Stimulated activated CD8-positive, alpha-beta memory T cell treated with anti-CD3 and anti-CD28 coated beads, Interleukin-4, amount 100 ng/mL, for 4 hours (primary cell): ENCODE data around the gene LRFN2.

Experiments
- DNase-seq, 2 donors: peaks; one replicate each; pipeline ENCODE4 v3.0.0-alpha.2; 2020; ENCODE audit warnings: low read depth in 2 of 2, low spot score in 1 of 2

LRFN2 gene

DNA sequence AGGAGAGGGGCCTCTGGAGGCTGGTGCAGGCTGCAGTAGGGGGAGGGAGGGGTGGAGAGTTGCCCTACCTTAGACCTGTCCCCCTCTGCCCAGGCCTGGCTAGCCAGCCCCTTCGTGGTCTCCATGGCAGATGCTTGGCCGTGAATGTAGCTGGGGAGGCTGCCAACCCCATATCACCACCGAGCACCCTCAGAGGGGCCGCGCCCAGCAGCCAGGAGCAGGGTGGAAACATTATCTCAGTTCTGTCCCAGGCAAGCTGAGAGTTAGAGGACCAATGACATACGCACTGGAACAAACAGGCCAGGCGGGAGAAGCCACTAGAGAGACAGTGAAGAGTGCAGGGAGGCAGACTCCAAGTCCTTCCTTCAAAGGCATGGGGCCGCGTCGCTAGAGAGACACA is 66.5 kb downstream of the LRFN2 start:
- DNase-seq: no peak

DNA sequence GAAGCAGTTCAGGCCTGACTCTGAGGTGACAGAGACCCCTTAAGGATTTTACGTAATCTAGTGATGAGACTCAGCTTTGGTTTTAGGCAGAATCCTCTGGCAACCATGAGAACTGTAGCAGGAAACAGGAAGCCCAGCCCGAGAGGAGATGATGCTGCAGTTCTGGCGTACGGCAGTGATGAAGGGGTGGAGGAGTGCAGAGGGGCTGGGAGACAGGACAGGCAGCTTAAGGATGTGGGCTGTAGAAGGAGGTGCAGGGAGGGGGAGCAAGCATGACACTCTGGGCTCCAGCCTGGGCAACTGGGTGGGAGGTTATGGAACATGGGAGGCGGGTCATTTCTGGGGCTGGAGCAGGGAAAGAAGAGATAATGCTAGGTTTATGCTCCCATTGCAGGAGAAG is 67.1 kb downstream of the LRFN2 start:
- DNase-seq: no peak

DNA sequence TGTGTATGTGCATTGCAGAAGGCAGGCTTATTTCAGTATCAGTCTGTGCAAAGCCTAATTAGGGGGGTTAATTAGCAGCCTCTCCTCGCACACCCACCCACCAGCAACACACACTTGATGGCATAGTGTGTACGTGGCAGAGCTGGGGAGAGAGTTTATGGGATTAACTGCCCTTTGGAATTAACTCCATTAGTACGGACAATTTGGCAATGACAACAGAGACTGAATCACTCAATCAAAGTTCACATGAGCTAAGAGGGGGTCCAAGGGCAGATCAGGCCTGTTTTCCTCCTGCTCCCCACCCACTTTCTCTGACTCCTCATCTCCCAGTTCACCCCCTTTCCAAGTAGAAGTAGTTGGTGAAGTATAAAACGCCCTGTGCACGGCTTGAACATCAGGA is 69.5 kb downstream of the LRFN2 start:
- no peak for DNase-seq

DNA sequence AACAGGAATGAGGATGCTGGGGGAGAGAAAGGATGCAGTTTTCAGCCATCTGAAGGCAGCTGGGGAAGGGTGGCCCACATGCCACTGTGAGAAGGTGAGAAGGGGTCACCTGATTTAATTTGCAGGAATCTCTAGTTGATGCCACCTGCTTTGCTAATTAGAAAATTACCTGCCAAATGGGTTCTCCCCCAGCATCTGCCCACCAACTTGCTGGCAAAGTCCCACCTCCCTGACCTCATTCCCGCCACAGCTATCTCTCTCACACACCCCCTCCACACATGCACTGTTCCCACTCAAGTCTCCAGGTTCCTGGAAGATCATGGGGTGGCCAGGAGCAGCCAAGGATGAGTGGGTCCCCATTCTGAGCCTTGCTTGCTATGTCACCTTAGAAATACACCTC is 70.7 kb downstream of the LRFN2 start:
- DNase-seq: no peak

DNA sequence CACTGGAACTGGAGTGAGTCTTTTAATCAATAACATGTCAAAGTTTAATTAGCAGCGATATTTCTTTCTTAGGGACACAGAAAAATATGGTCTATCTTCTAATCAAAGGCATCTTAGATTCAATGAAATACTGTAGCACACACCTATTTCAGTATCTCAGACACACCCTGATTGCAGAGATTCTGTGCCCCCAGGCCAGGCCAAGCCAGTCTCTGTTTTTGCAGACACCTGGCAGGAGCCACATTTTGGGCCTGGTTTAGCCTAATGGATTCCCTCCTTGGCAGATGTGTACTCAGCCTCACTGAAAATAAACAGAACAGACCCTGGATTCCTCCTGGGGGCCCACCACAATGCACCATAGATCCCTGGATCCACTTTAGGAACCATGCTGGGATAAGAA is 74.8 kb downstream of the LRFN2 start:
- DNase-seq: no peak

DNA sequence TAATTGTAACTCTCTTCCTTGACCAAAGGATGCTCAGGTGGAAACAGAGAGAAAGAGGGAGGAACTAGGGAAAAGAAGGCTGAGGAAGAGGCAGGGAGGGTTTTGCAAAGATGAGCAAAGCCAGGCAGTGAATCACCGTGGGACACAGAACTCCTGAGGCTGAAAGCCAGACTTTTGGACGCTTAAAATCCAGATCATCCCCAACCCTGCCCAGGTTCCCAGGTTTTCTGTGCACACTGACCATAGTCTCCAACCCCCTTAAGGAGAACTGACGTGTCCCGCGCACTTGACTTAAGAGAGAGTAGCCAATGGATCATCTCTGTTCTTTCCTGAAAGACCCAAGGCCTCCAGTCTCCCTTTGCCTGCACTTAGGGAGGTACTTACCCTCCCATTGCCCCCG is 75.3 kb downstream of the LRFN2 start:
- DNase-seq: no peak

DNA sequence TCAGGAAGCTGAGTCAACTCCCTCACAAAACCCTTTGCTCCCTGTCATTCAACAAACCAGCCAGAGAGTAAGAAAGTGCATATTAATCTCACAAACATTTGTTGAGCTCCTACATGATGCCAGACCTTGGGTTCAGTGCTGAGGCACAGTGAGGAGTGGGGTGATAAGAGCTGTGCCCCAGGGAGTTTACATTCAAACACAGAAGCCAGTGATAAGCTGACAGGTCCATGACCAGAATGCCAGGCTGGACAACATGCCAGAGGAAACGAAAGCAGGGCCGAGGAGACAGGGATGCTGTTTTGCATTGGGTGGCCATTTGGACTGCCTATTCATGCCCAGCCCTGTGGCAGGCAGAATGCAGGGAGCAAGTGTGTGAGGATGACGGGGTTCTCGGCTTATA is 76.7 kb downstream of the LRFN2 start:
- DNase-seq: no peak

DNA sequence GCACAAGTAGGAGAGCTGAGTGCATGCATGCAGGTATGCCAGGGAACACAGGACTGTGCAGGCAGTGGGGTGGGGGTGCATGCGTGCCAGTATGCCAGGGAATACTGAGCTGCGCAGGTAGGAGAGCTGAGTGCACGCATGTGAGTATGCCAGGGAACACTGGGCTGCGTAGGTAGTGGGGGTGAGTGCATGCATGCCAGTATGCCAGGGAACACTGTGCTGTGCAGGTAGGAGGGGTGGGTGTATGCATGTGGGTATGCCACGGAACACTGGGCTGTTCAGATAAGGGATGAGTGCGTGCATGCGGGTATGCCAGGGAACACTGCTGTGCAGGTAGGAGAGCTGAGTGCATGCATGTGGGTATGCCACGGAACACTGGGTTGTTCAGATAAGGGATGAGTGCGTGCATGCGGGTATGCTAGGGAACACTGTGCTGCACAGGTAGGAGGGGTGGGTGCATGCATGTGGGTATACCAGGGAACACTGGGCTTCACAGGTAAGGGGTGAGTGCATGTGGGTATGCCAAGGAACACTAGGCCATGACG is 77.4 kb downstream of the LRFN2 start:
- no peak for DNase-seq

DNA sequence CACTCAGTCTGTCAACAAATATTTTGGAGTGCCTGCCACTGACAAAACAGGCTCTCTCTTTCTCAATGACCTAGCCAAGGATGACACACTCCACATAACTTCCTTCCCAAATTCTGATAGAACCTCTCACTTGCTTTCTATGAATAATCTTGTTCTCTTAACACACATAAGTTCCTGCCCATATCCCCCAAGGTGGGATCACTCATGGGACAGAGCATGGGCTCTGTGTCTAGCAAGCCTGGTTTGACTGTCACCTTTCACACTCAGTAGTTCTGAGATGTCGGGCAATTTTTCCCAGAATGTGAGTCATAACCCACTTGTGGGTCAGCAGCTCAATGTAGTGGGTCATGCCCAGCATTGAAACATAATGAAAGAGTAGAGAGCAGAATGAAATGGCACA is 78.1 kb downstream of the LRFN2 start:
- DNase-seq: no peak

DNA sequence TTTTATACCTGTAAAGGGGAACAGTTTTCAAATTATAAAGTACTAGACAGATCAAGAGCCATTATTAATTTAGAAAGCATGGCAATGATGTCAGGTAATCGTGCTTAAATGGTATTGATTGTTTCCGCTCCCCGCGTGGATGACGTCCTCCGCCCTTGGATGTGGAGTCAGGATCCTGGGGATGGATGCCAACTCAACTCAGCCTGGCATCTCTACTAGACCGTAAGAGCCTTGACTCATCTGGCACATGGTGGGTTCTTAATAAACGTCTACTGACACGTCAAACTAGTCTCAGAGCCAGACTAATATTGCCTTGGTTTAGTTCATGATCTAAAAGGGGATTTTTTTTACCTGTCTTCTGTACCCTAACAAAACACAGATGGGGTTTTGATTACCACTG is 80.2 kb downstream of the LRFN2 start:
- DNase-seq: no peak

DNA sequence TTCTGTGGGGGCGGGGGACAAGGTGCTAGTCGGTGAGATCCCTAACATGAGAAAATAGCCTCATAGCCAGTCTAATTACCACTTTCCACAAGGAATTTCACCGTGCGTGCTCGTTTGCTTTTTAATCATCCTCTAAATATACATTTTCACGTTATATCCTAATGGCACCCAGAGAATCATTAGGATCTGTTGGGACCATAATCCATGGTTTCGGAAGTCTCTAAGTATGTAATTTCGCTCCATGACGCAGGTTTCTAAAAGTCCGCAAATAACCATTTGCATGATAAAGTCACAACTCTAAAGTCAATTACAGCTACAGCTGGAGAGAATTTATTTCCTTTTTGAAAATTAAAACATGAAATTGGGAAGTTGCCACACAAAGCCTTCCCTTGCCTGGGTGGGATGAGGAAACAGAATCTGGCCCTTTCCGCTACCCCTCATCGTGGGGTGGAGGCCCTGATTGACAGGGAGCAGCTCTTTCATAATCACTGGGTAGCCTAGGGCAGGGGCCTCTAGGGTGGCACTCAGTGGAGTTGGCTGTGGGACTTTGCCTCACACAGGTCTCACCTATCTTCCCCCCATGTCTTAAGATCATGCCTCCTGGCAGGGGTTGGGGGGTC is 81.9 kb downstream of the LRFN2 start:
- DNase-seq: no peak

DNA sequence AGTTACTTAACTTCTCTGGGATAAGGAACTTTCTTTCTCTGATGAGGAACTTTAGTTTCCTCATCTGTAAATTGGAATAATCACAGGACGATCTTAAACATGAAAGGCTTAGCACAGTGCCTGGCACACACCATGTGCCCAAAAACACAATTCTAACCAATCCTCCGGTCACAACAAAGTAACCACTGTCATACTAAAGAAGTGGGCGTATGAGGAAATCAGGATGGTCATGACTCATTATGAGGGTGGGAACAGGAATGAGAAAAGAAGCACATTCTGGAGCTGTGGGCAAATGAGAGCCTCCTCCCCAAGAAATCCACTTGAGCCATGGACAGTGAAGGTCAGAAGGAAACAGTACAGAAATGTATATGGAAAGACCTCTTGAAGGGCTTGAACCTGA is 82.9 kb downstream of the LRFN2 start:
- DNase-seq: no peak

DNA sequence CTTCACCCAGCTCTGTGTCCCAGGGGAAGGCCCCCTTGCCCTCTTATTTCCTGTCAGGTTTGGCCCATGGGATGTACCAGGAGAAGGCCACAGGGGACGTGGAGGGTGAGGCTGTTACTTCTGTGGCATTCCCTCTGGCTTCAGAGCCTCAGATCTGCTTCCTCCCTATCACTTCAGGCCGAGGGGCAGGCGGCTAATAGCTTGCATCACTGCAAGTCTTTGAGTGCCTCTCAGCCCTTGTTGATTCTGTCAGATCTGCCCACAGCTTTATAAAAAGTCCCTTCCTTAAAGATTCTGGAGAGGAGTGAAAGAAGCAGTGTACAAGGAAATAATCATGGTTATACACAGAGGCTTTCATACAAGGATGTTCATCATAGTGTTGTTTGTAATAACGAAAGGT is 86.9 kb downstream of the LRFN2 start:
- DNase-seq: no peak

DNA sequence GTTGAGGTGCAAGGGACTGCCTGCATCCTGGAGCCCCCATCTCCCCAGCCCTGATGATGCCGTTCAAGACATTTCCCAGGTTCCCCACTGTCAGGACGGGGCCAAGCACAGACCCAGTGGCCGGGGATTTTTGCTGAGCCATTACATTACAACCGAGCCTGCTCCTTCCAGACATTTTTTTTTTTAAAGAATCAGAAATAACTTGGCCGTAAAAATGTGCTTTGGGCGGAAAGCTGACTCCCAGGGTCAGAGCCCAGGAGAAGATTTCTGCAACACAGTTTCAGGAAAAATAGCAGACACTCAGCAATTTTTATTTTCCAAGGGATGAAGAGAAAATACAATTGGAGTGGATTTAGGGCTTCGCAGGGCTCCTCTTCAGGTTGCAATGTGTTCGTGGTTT is 87.9 kb downstream of the LRFN2 start:
- no peak for DNase-seq

DNA sequence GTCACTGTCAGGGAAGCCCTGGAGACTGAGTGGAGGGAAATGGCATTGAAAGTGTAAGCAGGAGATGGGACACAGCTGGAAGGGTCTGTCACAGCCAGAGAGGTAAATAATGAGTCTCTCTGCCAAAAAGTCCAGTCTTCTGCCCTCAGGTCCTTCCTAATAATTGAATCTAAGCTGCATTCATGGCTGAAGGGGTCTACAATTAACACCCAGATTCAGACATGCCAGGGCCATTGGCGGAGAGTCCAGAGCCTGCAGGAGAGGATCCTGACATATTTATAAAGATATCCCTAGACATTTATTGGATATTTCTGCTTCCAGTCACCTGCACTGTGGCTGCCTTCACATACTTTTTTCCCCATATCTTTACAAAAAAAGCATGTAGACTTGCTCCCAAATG is 89.0 kb downstream of the LRFN2 start:
- no peak for DNase-seq

DNA sequence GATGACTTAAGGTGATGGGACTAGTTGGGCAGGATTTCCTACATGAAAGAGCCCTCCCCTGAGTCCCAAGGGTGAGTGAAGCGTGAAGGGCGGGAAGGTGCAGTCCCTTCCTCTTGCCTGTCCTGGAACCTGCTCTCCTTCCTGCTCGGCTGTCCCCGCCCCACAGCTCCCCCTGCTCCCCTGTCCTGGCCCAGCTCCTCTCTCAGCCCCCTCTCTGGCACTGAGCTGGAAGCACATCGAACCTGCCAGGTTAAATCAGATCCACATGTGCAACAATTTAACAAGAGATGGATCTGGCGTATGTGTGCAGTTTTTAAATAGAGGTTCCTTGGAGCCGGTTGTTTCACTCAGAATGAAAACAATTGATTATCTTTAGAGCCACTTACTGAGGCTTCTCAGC is 95.0 kb downstream of the LRFN2 start:
- no peak for DNase-seq

DNA sequence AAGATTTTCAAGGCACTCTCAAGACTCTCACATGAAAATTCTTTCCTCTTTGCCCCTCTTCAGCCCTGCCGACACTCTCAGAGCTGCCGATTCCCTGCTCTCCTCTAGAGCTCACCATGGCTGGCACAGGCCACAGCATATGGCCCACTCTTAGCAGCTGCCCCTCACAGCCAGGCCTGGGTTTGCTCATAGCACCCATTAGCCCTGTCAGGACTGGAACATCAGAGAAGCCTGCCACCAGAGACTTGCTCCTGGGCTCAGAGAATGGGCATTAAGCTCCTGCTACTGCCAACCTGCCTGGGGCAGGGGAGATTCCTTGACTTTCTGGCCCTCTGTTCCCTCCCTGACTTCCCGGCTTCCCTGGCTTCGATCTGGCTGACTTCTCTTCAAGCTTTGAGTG is 96.7 kb downstream of the LRFN2 start:
- DNase-seq: no peak

DNA sequence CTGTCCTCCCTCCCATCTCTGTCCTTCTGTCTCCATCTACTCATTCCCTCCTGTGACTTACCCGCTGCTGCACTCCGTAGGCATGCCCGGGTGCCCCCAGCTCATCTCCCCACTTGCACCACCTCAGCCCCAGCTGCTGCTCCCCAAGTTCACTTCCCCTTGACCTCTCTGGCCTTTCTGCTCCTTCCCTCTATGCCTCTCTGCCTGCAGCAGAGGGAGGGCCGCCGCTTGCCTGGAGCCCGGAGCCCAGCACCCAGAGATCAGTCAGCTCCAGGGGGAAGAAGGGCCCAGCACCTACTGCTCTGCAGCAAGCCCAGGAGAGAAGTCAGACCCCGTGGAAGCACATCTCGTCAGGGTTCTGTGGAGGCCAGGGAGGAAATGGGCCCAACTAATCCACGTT is 97.4 kb downstream of the LRFN2 start:
- no peak for DNase-seq

DNA sequence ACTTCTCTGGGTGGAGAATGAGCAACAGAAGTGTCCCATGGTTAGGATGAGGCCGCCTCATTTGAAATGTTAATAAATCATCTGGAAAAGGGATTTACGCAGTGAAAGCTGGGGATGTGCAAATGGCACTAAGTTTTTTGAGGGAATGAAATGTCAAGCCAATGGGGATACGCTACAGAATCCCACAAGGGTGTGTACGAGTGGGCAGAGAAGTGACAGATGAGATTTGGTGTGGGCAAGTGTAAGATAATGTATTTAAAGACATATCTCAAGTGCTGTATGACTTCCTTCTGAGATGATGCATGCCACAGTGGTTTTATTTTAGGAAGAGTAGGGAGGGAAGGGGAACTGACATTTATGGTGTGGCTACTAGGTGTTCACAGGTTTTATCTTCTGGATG is 100.6 kb downstream of the LRFN2 start:
- no peak for DNase-seq

DNA sequence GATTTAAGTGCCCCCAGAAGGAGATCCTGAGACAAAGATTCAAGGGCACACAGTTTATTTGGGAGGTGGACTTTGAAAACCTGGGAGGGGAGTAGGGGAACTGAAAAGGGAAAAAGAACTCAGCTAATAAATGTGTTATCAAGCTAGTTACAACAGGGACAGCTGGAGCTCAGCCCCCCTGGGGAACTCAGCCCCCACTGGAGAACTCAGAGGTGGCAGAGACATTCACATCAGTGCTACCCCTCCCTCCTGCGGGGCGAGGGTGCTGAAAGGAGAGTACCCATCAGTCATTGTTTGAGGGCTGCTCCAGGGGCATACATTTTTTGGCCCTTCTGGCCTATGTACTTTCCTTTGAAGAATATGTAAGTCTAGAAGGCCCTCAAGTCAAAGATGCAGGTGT is 101.4 kb downstream of the LRFN2 start:
- DNase-seq: no peak

DNA sequence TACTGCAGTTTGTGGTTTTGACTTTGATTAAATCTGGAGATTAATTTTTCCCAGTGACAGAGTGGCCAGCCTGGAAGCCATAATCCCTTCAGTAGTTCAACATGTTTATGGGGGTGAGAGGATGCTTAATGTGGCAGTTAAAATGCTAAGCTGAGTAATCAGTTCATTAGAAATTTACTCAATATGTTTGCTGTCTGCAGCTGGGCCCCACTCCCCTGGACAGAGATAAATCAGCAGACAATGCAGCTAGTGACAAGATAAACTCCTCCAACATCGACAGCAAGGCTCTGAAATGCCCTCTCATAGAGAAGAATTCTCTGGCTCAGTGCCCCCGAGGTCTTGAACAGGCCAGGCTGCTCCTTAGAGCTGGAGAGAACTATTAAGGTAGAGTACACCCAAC is 101.9 kb downstream of the LRFN2 start:
- DNase-seq: no peak

DNA sequence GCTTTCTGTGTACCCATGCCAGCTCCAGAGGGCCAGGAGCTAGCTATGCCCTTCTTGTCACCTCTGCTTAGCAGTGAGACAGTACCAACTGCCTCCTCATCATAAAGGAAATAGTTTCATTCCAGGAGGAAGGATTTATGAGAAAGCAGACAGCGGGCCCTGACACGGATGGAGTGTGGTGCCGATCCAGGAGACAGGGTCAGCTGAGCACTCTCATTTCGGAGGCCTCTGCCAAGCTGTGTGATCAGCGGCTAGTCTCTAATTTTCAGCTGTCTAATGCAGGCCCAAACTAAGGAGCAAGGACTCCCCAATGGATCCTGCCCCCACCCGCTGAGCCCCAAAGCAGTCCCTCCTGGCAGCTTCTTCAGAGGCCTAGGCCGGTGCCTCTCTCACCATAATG is 103.1 kb downstream of the LRFN2 start:
- DNase-seq: no peak

DNA sequence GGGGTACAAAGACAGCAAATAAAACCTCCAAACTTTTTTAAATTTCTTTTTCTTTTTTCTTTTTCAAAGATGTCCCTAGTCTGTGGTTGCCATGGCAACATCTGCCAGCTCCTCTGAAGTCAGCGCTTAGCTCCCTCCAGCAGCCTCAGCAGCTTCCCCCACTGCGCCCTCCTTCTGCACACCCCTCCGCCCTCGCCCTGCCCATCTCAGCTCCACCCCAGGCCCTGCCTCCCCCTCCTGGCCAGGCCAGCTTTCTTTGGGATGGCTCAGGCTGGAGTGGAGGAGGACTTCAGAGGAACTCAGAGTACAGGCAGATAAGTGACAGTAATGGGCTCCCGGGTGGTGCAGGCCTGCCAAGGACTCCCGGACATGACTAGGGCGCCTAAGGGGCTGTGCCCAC is 104.6 kb downstream of the LRFN2 start:
- DNase-seq: no peak

DNA sequence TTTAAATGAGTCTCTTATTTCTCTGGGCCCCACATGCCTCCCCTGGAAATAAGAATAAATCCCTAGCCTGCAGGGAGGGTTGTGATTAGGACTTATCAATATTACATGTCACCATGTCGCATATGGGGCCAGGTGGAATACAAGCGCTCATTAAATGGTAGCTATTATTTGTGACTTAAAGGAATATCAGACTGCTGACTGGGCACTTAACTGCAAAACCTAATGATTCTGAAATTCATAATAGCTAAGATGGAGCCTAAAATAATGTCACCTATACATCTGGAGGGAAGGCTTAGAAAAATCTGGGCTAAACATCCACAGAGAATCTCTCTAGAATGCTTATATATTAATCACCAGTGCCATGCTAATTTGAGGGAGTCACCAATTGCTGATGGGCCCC is 106.5 kb downstream of the LRFN2 start:
- no peak for DNase-seq
